Measurements from ENCODE around the gene SIPA1L2.

Gene SIPA1L2

GRCh38 chr1:232599178-232600041 is 30.5 kb downstream of the SIPA1L2 start:
- no peak overlapping the region for H3K4me3 ChIP-seq (replicated peaks in 1 of 2; ENCODE audit: low read depth in 2 of 2, low read length in 2 of 2)
- TF ChIP-seq CTCF (IDR thresholded peaks at IDR 0.05; ENCODE audit: low read depth, low read length), result no peak
- DNase-seq (ENCODE audit: low read depth in 2 of 2), result no peak

GRCh38 chr1:232598837-232599177 is 31.1 kb downstream of the SIPA1L2 start:
- TF ChIP-seq CTCF (IDR thresholded peaks at IDR 0.05; ENCODE audit: low read depth, low read length), result no peak
- no peak for DNase-seq (ENCODE audit: low read depth in 2 of 2)
- H3K4me3 ChIP-seq (replicated peaks in 1 of 2; ENCODE audit: low read depth in 2 of 2, low read length in 2 of 2), result no peak overlapping the region

- no peak for TF ChIP-seq CTCF (IDR thresholded peaks at IDR 0.05; ENCODE audit: low read depth, low read length)
- H3K4me3 ChIP-seq (replicated peaks in 1 of 2; ENCODE audit: low read depth in 2 of 2, low read length in 2 of 2), result no peak overlapping the region
- DNase-seq (ENCODE audit: low read depth in 2 of 2), result no peak
These were observed 31.8 kb downstream of the SIPA1L2 start for GRCh38 chr1:232598133-232598532.

GRCh38 chr1:232597721-232598120 is 32.2 kb downstream of the SIPA1L2 start:
- no peak overlapping the region for H3K4me3 ChIP-seq (replicated peaks in 1 of 2; ENCODE audit: low read depth in 2 of 2, low read length in 2 of 2)
- no peak for TF ChIP-seq CTCF (IDR thresholded peaks at IDR 0.05; ENCODE audit: low read depth, low read length)
- no peak for DNase-seq (ENCODE audit: low read depth in 2 of 2)

- DNase-seq (ENCODE audit: low read depth in 2 of 2), result no peak
- no peak overlapping the region for H3K4me3 ChIP-seq (replicated peaks in 1 of 2; ENCODE audit: low read depth in 2 of 2, low read length in 2 of 2)
- TF ChIP-seq CTCF (IDR thresholded peaks at IDR 0.05; ENCODE audit: low read depth, low read length), result no peak
These were observed 33.1 kb downstream of the SIPA1L2 start for GRCh38 chr1:232596666-232597303.

GRCh38 chr1:232594768-232595698 is 34.9 kb downstream of the SIPA1L2 start:
- no peak for DNase-seq (ENCODE audit: low read depth in 2 of 2)
- no peak overlapping the region for H3K4me3 ChIP-seq (replicated peaks in 1 of 2; ENCODE audit: low read depth in 2 of 2, low read length in 2 of 2)
- no peak for TF ChIP-seq CTCF (IDR thresholded peaks at IDR 0.05; ENCODE audit: low read depth, low read length)
